Stimulated activated CD4-positive, alpha-beta T cell treated with anti-CD3 and anti-CD28 coated beads, Interleukin-2, amount 100 ng/mL, for 48 hours (primary cell): Measurements from ENCODE around the gene CSTF1.

Experiments
- DNase-seq, 2 donors: peaks; one replicate each; pipeline ENCODE4 v3.0.0-alpha.2; 2020

The CSTF1 gene

DNA sequence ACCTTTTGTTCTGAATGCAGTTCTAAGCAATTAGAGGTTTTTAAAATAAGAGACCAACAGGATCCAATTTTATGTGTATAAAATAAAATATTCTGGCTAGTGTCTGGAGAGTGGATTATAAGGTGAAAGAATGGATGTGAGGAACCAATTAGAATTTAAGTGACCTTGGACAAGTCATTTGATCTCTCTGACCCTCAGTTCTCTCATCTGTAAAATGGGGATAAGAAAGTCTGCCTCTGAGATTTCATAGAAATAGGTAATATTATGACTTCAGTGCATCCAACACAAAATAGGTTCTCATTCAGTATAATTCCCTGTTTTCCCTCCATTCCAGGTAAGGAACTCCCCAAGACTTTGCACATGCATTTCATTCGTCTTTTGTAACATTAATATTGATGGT, 38.5 kb downstream of the CSTF1 start:
- no peak for DNase-seq

DNA sequence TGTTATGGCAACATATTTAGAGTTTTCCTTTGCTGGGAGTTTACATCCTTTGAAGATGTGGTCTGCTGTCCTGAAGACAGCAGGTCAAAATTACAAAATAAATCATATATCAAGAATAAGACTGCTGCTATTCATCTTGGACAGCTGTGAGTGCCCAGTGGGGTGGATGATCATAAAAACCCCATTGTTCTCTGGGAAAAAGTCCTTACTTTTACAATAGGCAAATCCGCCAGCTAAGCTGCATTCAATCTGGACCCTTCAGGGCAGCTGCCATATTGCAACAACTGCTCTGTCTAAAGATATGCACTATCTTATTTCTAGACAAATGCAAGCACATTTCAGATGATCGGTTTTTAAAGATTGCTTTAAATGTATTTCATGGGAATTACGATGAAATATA, 39.0 kb downstream of the CSTF1 start:
- no peak for DNase-seq

DNA sequence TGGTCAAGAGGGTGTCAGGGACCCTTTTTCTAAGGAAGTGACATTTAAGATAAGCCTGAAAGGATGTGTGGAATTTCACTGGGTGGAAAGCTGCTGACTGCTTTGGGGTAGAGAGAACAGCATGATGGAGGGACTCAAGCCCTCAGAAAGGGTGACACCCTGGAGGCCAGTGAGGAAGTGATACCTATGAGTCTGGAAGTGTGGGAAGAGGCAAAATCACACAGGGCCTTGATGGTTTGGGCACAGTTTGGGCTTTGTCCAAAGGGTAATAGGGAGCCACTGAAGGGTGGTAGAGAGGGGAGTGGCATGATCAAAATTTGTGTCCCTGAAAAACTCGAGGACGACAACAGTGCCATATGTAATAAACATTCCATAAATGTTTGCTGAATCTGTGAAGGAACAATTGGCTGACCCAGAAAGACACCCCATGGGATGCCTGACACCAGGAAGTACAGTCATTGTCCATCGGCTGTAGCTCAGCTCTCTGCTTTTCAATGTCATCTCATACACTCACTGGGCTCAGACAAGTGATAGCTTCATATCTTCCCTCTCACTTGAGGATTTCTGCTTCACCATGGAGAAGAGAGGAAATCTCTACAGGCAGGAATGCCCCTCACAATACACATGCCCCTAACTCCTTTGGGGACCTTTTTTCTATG, 40.9 kb downstream of the CSTF1 start:
- no peak for DNase-seq

DNA sequence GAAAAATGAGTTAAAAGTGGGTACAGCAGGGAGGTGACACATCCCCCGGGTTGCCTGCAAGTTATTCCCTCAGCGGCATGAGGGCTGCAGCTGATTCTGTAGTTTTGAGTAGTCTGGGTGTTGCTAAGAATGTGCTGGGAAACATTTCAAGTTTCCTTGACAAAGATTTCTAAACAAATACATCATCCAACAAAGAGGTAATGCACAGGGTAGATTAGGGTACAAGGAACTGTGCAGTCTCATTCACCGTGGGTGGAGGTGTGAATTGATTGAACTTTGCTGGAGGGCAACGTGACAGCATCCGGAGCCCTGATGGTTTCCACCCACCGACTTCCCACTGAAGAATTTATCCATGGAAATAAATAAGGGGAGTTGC, 41.4 kb downstream of the CSTF1 start:
- DNase-seq: no peak

DNA sequence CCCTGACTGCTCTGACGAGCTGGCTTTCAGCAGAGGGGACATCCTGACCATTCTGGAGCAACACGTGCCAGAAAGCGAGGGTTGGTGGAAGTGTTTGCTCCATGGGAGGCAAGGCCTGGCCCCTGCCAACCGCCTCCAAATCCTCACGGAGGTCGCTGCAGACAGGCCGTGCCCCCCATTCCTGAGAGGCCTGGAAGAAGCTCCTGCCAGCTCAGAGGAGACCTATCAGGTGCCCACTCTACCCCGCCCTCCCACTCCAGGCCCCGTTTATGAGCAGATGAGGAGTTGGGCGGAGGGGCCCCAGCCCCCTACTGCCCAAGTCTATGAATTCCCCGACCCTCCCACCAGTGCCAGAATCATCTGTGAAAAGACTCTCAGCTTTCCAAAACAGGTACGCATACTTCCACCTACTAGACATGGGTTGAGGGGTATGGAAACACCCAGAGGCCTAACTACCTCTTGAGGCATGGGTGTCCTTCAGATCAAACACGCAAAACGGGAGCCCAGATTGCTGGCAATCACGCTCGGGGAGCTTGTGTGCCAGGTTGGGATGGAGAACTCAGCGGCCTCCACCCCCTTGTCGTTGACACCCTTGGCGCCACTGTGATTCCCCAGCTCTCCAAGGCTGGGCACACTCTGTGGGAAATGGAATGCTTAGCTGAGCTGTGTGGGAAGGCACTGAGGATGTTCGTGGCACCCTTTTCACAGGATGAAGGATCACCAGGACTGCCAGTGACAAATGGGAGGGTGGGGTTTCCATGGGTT, 44.9 kb downstream of the CSTF1 start:
- no peak for DNase-seq

DNA sequence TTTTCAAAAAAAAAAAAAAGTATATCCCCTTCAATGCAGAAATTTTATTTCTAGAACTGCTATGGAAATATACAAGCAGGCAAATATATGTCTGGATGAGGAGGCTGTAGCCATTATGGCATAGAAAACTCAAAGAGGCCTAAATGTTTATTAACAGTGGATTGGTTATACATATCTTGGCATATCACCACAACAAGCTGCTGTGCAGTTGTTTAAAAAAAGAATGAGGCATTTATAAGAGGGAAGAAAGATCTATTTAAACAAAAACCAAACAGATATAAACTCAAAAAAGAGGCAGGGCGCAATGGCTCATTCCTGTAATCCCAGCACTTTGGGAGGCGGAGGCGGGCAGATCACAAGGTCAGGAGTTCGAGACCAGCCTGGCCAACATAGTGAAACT, 45.8 kb downstream of the CSTF1 start:
- no peak for DNase-seq

DNA sequence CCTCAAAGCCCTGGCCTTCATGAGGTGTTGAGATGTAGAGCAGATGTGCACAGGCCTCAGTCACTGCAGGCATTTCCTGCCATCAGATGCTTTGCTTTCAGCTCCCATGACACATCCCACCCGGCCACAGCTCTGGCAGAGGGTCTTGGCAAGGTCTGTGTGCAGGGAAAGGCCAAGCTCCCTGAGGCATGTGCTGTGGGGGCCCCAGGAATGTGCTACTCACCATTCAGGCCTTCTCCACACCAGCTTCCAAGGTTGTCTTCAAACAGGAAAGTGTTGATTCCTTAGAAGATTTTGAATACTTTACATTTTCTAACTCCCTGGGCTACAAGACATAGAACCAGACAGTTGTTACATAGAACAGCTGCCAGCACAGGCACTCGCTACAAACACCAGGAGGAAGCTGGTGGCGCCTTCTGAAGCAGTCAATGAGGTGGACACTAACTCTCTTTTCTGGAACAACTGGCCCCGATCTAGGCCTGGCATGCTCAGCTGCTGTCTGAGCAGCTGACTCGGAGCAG, 47.4 kb downstream of the CSTF1 start:
- no peak for DNase-seq

DNA sequence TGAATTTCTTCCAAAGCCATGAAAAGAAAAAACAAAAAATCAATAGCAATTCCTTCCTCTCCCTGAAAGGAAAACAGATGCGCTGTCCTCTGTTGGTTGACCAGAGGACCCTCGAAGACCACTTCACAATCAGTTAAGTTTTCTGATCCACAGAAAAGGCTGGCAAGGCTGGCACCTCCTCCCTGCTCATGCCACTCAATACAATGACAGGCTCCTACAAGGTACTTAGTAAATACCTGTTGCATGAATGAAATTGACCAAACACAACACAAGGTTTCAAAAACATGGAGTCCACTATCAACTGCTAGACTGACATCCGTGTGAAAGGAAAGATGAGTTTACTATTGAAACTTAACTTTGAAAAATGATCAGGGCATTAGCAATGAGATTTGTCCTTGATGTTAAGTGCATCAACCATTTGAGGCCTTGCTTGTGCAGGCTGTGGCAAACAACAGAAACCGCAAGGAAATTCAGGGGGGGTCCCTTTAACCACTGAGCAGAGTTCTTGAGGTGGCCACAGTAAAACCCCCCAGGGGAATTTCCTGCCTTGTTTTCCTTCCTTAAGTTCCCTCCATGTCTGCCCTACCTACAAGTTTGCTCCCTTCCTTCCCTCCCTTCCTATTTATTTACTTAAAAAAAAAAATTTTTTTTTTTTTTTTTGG, 48.0 kb downstream of the CSTF1 start:
- peak in 1 of 2 donors; percentile 28 for DNase-seq

DNA sequence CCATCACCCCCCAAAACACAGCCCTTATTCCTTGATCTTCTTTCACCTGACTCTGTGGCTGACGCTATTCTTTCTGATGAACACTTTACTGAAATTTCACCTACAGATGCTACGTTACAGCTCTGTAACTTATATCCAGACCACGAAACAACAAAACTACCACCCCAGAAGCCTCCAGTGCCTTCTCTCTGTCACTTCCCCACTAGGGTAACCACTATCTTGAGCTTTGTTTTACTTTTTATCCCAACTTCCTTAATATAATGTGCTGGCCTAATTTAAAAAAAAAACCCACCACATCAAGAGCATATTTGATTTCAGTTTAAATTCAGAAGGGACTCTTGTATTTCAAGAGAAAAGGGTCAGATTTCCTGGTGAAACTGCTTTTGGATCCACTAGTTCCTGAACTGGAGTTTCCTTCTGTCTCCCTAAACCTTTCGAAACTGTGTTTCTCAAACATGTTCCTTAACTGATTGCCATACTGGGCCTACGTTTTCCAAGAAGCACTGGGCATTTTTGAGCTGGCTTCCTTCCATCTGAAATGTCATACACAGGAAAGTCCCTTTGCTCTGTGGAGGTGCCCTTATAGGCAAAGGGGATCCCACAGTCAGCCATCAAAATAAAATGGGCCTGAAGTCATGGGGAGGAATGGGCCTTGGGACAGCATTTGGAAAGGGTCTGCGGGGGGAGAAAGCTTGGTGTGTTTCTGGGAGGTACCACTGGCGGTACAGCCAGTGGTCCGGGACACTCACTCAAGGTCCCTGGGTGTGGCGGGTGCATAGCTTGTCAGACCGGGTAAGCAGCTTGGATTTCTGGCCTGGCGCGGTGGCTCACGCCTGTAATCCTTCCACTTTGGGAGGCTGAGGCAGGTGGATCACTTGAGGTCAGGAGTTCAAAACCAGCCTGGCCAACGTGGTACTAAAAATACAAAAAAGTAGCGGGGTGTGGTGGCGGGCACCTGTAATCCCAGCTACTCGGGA, 50.2 kb downstream of the CSTF1 start:
- no peak for DNase-seq

DNA sequence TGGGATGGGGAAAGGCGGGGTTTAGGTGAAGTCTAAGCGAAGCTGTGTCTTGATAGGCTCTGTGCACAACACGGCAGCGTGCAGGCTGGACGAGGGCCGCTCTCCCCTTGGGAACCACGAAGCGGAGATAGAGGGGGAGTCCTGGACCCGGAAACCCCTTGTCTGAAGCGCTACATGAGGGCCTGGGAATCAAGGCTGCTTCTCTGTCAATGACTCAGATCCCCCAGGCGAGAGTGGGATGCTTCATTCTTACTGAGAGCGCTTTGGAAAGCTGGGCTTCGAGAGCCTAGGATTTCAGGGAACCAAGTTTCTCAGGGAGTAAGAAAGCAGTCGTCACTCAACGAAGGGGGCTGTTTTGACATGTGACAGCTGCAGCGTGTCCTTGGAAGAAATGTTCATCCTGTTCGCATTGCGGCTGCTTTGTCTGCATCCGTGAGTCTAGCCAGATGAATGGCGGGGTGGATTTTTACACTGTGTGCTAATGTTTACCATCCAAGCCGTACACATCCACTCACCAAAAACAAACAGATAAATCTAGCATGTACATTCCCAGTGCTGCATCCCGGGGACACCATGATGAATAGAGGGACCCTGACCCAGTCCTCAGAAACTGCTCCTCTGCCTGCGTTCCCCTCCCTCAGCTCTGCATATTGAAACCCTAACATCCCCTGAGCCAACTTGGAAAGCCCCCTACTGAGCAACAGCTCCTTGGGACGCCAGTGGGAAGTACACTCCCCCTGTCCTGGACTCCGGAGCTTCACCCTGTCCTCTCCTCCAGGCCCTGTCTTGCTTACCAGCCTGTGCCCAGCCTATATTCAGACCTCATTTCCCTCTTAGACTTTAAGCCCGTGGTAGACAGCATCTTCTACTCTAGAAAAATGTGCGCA, 51.5 kb downstream of the CSTF1 start:
- no peak for DNase-seq

DNA sequence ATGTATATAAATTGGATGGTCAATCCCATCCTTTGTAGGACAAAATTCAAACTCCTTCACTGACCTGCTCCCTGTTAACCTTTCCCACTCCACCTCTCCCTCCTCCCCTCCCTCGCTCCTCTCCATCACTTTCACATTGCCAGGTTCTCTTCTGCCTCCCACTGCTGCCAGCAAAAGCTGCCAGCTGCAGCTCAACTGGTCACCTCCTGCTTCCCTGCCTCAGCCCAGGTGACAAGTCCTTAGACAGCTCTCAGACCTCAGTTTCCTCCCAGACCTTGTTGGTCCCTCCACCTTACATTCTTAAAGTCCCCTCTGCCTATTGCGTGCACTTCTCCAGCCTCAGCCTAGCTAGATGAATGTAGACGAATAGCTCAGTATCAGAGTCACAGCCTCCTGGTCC, 52.7 kb downstream of the CSTF1 start:
- no peak for DNase-seq

DNA sequence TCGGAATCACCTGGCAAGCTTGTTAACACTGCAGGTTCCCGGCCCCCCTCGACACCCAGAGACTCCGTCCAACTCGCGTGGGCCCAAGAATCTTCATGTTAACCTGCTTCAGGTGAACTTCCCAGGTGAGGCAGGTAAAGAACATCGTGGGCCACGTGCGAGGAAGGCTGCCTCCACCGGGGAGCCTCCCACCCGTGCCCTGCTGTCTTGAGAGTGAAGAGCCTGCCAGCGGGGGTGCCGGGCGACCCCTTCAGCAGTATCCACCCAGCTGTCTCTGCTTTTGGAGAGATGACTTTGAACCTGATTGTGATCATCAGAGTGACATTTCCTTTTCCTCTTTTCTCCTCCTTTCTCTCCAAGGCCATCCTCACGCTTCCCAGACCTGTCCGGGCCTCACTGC, 53.1 kb downstream of the CSTF1 start:
- DNase-seq: no peak

DNA sequence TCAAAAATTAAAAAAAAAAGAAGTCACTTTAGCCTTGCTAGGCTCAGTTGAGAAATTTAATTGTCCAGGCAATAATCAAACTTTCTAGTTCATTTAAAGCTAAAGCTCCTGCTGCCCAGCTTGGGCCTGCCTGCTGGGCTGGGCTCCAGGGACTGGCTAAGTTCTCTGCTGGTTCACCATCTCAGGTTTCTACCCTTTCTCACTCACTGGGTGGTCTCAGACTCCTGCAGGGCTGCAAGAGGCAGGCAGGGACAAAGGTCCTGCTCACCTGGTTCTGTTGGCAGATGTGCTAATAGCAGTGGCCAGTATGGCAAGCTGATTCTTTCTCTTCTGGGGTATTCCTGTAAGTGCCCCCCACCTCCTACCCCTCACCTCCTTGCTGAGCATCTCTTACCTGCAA, 54.8 kb downstream of the CSTF1 start:
- no peak for DNase-seq

DNA sequence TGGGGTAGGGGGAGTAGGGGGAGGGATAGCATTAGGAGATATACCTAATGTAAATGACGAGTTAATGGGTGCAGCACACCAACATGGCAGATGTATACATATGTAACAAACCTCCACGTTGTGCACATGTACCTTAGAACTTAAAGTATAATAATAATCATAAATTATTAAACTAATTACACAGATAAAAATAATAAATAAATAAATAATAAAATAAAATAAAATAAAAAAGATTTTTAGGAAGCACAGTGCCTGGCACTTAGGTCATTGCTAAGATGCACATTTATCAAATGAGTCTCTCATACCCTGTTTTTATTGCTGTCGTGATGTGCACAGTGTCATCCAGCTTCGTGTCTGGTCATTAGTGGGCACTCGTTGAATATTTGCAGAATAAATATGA, 57.0 kb downstream of the CSTF1 start:
- DNase-seq: no peak

DNA sequence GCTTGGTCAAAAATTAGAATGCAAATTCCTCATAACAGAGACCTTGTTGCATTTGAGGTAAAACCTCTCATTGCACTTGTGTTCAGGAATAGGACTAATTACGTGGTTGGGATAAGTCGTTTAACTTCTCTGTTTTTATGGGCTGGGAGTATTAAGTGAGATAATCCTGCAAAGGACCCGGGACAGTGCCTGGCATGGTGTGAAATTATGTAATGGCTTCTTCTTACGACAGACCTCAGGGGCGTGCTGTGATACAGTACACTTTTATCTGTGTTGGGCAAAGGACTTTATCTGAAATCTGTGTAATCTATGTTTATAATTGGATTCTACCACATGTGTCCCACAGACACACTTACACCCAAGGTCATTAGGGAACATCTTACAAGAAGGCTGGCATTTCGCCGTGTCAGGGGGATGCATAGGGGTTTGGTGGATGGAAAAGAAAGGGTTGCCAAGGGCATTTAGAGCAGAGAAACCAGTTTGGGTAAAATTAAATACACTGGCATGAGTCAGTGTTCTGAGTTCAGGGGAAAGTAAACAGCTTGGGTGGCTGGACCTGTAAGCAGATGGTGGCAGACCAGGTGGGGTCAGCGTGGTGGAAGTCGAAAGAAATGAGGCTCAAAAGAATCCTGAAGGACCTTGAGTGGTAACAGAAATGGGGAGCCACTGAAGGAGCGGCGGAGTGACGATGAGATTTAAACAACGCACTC, 58.8 kb downstream of the CSTF1 start:
- DNase-seq: no peak

DNA sequence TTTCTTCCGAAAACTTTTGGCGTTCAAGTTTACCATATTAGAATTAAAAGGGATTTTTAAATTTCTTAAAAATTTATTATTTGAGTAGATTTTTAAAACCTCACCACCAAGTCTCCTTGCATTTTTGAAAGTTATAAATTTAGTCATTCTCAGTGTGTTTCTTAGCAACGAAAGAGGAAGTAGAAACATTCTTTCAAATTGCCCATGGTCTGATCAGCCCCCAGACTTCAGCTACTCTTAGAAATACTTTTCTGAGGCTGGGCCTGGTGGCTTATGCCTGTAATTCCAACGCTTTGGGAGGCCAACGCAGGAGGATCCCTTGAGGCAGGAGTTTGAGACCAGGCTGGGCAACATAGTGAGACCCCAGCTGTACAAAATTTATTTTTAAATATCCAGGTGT, 60.9 kb downstream of the CSTF1 start:
- no peak for DNase-seq

DNA sequence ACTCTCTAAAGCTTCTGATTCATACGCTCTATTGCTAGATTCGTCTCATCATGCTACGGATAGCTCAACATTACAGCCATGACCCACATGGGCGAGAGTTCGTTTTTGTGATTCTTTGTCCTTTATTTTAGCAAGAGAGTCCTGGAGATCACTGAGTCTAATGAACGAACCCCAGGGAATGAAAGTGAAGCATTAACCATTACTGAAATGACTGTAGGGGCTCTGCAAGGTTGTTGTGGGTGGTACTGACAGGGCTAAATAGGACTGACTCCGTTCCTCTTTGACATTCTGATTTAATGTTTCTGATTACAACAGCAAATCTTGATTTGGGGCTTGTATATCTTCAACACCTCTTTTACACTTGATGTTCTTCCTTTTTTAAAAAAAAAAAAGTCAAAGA, 62.3 kb downstream of the CSTF1 start:
- no peak for DNase-seq
